Measurements from ENCODE around the gene ANKRD44.

ANKRD44 gene

DNA sequence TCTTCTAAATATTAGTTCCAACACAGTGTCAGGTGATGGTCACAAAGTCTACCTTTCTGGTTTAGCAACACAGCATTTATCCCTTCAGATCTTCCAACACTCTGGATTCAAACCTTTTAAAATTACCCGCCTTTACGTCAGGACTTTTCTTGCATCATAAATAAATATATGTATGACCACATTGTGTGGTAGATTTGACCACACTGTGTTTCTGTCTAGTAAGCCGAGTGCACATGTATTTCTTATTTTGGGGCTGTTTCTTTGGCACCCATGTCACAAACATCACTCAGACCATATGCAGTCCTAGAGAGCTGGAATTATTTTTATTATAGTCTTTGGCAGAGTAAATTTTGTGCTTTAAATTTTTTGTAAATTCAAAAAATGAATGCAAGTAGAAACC, 172.1 kb downstream of the ANKRD44 start:
- peak; percentile 8 to 30 for DNase-seq

- peak; percentile 50 to 54 for DNase-seq
Measured at GRCh38 chr2:197137826-197138477, 172.6 kb downstream of the ANKRD44 start.

DNA sequence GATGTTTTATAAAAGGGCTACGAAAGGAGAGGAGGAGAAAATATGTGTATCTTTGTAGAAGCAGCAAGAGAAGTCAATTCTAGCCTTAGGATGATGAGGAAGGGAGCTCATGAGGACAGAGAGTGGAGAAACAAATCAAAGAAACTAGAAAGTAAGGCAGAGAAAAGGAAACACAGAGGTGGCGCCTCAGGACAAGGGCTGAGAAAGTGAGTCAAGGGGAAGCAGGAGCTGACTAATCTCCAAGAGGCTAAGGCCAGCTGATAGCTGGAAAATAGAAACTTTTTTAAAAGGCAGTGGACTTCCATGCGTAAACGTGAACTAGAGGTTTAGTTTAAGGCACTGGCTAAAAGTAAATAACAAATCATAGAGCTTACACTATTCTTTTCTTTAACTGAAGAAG, 173.3 kb downstream of the ANKRD44 start:
- peak; percentile 17 to 55 for DNase-seq

DNA sequence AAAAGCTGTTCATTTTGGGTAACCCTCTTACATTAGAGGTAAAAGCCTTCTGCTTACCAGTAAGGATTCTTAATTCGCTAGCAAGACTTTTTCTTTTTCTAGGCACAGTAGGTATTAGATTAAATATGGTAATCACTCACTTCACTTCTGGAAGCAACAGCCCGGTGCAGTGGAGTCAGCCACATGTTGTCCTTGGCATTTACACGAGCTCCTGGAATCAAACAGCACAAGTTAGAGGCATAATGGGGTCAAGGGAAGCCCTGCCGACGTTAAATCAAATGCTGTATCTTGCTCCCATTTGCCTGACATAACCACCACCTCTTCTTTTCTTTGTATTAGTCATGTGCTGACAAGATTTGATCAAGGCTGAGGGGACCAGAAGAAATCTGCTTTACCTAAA, 174.1 kb downstream of the ANKRD44 start:
- no peak for DNase-seq

DNA sequence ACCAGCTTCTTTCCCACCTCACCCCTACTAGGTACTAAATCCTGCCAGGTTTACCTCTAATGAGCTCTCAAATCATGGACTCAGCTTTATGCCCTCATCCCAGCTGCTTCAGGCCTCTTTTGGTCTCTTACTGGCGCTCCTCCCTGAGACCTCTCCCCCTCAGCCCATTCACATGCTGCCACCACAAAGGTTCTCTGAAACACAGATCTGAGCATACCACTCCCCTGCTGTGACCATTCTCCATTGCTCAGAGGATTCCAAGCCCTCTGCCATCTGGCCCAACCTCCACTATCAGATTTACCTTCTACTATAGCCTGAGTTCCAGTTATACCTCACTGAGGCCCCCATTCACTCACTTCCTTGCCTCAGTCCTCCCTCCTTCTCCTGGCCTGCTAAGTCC, 174.8 kb downstream of the ANKRD44 start:
- DNase-seq, result no peak

- DNase-seq, result no peak
Measured at GRCh38 chr2:197134206-197134605, 176.4 kb downstream of the ANKRD44 start.

DNA sequence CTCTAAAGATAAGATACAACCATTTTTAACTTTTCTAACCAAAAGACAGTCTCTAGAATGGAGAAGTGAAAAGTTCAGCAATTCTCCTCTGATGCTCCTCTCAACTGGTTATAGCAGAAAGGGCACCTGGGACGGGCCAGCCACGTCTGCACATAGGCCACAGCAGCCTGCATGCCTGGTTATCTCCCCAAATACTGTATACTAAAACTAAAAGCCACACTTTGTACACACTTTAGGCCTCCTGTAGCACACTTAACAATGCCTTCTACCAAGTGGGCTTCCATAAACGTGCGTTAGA, 179.1 kb downstream of the ANKRD44 start:
- DNase-seq, result no peak

DNA sequence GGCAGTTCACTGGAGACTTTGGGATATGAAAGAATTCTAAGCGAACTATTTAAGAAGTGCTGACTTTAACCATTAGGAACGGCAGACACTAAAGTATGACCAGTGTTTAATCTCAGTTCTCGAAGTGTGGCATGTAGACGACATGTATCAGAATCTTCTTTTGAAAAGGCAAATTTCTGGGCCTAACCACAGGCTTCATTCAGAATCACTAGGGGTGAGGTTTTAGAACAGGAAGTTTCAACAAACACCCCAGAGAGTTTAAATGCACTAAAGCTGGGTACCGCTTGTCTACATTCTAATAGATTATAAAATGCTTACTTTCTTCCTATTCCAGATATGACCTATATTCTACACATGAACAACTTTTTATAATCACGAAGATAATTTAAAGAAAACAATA, 180.3 kb downstream of the ANKRD44 start:
- no peak for DNase-seq

DNA sequence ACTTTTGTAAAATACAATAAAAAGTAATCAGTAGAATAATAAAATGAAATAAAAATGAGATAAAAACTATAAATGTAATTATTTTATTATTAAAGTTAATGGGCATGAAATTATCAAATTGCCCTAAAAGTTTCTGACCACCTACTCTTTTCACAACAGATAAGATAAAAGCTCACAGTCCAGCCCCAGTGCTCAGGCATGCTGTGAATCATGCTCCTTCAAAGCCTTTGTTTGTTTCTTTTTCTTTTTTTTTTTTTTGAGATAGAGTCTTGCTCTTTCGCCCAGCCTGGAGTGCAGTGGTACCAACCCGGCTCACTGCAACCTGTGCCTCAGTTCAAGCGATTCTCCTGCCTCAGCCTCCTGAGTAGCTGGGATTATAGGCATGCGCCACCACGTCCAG, 181.7 kb downstream of the ANKRD44 start:
- DNase-seq, result no peak

GRCh38 chr2:197128126-197128525, 182.5 kb downstream of the ANKRD44 start:
- no peak for DNase-seq

DNA sequence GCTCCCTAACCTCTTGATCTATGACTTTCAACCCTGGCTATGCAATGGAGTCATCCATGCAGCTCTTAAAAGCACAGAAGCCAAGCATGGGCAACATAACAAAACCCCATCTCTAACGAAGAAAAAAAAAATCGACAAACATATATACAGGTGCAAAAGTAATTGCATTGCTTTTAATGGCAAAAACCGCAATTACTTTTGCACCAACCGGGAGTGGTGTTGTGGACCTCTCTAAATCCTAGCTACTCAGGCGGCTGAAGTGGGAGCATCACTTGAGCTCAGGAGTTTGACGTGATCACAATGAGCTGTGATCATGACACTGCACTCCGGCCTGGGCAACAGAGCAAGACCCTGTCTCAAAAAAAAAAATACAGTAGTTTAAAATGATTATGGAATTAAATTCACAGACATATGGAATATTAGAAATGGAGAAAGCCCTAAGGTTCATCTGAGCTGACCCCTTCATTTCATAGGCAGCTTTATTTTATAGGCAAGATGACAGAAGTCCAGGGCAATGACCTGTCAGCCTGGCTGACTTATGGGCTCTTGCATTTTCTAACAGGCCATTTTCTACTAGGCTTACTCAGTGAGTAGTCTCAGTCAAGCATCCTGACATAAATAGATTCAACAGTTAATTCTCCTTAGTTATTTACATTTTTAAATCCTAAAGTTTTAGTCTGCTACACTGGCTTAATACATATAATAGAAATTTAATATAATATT, 183.8 kb downstream of the ANKRD44 start:
- DNase-seq, result no peak

DNA sequence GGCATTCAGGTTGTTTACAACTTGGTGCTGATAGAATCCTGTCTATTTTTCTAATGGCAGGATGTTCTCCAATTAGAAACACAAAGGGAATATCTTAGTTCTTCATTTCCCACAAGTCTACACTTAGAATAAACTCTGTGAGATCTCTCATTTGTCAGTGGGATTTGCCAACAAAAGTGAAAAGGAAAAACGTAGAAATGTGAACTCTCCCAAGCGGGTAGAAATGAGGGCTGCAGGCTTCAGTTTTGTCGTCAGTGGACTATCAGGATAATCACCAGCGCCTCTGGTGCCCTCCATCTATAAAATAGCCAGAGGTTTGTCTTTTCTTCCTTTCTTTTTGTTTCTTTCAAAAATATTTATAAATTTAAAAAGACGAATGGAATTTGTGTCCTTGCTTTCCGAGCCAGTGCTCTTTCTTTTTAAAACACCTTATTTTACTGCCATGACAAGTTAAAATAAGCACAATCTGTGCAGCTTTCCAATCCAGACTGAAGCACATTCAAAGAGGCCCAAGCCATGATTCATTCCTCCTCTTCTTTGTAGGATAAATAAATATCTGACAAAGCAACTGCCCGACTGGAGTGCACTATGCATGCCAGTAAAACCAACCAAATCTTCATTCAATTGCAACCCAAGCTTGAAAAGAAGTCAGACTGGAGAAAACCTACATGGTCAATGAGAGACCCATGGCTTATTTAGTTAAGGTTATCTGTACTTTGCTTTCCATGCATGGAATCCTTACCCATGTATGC, 185.8 kb downstream of the ANKRD44 start:
- no peak for DNase-seq

- no peak for DNase-seq
Measured at GRCh38 chr2:197122821-197123220, 187.8 kb downstream of the ANKRD44 start.

GRCh38 chr2:197121756-197122385, 188.7 kb downstream of the ANKRD44 start:
- no peak for DNase-seq

DNA sequence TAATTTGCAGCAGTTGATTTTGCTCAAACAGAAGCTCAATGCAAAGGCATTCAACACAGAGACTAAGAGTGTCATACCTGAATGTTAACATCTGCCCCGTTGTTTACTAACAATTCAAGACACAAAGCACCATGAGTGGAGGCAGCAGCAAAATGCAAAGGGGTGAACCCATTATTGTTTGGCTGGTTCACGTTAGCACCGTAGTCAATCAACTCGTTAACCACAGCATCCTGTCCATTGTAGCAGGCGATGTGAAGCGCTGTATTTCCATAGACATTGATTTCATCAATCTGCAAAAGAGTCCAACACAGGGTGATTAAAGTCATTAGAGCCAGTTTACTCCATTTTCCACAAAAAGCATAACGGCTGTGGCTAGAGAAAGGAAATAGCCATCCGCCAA, 189.3 kb downstream of the ANKRD44 start:
- DNase-seq, result no peak

- DNase-seq, result no peak
Measured at GRCh38 chr2:197116306-197116879, 194.2 kb downstream of the ANKRD44 start.

GRCh38 chr2:197115325-197115724, 195.3 kb downstream of the ANKRD44 start:
- DNase-seq, result no peak

- peak; percentile 12 to 45 for DNase-seq
Measured at GRCh38 chr2:197113275-197113711, 197.3 kb downstream of the ANKRD44 start.

DNA sequence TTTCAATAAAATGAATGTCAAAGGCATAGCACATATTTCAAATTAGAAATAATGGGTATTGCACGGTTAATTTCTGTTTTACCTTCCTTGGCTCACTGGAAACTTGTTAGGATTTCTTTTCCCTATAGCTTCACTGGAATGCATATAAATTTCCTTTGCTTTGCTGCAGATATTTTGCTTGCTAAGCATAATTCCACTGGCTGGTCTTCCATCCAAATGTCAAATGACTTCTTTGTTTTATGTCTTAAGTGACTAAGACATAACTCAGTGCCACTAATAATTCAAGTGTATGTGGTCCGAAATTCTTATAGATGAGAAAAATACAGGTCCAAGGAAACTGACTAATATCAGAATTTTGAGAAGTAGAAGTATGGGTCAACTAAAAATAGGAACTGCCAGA, 201.3 kb downstream of the ANKRD44 start:
- DNase-seq, result no peak

- no peak for DNase-seq
Measured at GRCh38 chr2:197108758-197109157, 201.8 kb downstream of the ANKRD44 start.

- peak; percentile 11 to 18 for DNase-seq
Measured at GRCh38 chr2:197107291-197108269, 203.0 kb downstream of the ANKRD44 start.

DNA sequence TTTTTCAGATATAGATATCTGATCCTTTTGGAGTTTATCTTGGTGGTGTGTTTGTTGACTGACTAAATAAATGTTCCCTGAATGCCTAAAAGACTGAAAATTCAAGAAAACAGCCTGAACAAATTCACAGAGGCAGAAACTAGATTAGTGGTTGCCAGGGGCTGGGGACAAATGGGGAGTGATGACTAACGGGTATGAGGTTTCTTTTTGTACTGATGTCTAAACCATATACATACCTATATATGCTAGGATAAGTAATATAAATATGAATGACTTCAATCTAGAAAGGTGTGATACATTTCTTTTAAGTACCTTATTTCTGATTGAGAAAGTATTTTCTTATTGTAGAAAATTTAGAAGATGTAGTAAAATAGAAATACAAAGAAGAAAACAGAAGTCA, 207.2 kb downstream of the ANKRD44 start:
- DNase-seq, result no peak
